ENCODE results near the gene TRAK1.
A peak's percentile ranks its signal among the peaks of the same experiment; 100 is the strongest.
"Not testable (repeated sequence)": the region's sequence is repeated elsewhere in the genome, so short reads cannot be mapped to it uniquely, and the experiment has no call there.

Gene TRAK1

GRCh38 chr3:42096796-42097565 is 5.8 kb downstream of the TRAK1 start:
- DNase-seq (ENCODE audit: low read depth in 2 of 2), result peak; percentile 74 to 79

GRCh38 chr3:42097566-42097946 is 6.4 kb downstream of the TRAK1 start:
- DNase-seq (ENCODE audit: low read depth in 2 of 2), result no peak

- DNase-seq (ENCODE audit: low read depth in 2 of 2), result no peak
These were observed 7.0 kb downstream of the TRAK1 start for GRCh38 chr3:42098171-42098570.

- DNase-seq (ENCODE audit: low read depth in 2 of 2), result no peak
These were observed 8.0 kb downstream of the TRAK1 start for GRCh38 chr3:42099020-42099765.

GRCh38 chr3:42101048-42101447 is 9.9 kb downstream of the TRAK1 start:
- DNase-seq (ENCODE audit: low read depth in 2 of 2), result no peak

- DNase-seq (ENCODE audit: low read depth in 2 of 2), result no peak
These were observed 10.3 kb downstream of the TRAK1 start for GRCh38 chr3:42101481-42101880.

- no peak for DNase-seq (ENCODE audit: low read depth in 2 of 2)
These were observed 11.4 kb downstream of the TRAK1 start for GRCh38 chr3:42102571-42102970.

- not testable (repeated sequence) for DNase-seq (ENCODE audit: low read depth in 2 of 2)
These were observed 12.9 kb downstream of the TRAK1 start for GRCh38 chr3:42103921-42104665.

- not testable (repeated sequence) for DNase-seq (ENCODE audit: low read depth in 2 of 2)
These were observed 14.8 kb downstream of the TRAK1 start for GRCh38 chr3:42105994-42106393.

- no peak for DNase-seq (ENCODE audit: low read depth in 2 of 2)
These were observed 15.5 kb downstream of the TRAK1 start for GRCh38 chr3:42106646-42107045.

GRCh38 chr3:42110631-42111030 is 19.5 kb downstream of the TRAK1 start:
- no peak for DNase-seq (ENCODE audit: low read depth in 2 of 2)

GRCh38 chr3:42114130-42114725 is 23.1 kb downstream of the TRAK1 start:
- DNase-seq (ENCODE audit: low read depth in 2 of 2), result no peak

- DNase-seq (ENCODE audit: low read depth in 2 of 2), result no peak
These were observed 24.1 kb downstream of the TRAK1 start for GRCh38 chr3:42115215-42115614.

- no peak for DNase-seq (ENCODE audit: low read depth in 2 of 2)
These were observed 24.8 kb downstream of the TRAK1 start for GRCh38 chr3:42115946-42116345.

- no peak for DNase-seq (ENCODE audit: low read depth in 2 of 2)
These were observed 25.3 kb downstream of the TRAK1 start for GRCh38 chr3:42116466-42116865.

- peak; percentile 51 to 56 for DNase-seq (ENCODE audit: low read depth in 2 of 2)
These were observed 26.2 kb downstream of the TRAK1 start for GRCh38 chr3:42117175-42118008.

GRCh38 chr3:42118762-42119361 is 27.7 kb downstream of the TRAK1 start:
- DNase-seq (ENCODE audit: low read depth in 2 of 2), result no peak

- no peak for DNase-seq (ENCODE audit: low read depth in 2 of 2)
These were observed 28.6 kb downstream of the TRAK1 start for GRCh38 chr3:42119561-42120355.

GRCh38 chr3:42120866-42121265 is 29.7 kb downstream of the TRAK1 start:
- no peak for DNase-seq (ENCODE audit: low read depth in 2 of 2)

Measured in fibroblast of skin of left biceps (primary cell).